NAMALWA (cell line): ENCODE results near the gene MTFR1L.
A peak's percentile ranks its signal among the peaks of the same experiment; 100 is the strongest.

Experiments
- DNase-seq: peaks from one replicate; pipeline ENCODE4 v3.0.0-alpha.2; 2015; ENCODE audit warnings: low spot score

Gene MTFR1L

GRCh38 chr1:25808481-25809244 is 11.1 kb upstream of the MTFR1L start:
- no peak for DNase-seq

GRCh38 chr1:25809283-25809926 is 10.3 kb upstream of the MTFR1L start:
- peak; percentile 39 for DNase-seq

- no peak for DNase-seq
Observed at GRCh38 chr1:25809929-25810328, 9.8 kb upstream of the MTFR1L start.

DNA sequence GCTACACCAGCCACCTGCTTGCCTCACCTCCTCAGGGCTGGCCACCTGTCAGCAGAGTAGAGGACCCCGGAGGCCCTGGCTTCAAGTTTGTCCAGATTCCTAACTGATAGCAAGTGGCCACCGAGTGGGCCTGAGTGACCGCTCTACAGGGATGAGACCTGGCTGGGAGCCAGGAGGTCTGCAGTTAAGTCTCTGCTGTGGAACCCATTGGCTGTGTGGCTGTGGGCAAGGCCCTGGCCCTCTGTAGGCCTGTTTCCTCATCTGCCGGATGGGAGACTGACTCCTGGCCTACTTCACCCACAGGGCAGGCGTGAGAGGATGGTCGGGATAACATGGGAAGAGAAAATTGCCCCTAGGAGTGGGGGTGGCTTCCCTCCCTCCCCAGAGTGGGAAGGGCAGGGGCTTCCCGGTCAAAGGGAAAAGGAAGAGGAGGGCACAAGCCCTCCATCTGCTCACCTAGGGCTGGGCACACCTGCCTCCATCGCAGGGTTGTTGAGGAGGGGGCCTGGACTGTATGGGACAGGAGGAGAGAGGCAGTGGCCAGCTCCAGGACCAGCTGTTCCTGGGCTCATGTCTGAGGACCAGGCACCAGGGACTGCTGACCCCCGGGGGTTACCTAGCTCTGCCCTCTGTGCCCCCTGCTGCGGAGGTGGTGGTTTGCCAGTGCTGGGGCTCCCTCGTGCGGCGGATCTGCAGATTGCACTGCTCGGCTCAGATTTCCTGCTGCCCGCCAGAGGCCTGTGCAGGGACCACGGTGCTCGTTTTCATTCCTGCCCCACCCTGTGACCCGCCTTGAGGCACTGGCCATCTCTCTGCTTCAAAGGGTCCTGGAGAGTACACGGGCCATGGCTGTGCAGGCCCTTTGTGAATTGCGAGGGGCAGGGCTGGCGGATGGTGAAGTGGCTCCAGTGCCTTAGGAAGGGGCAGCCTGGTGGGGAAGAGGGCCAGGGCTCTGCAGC is 9.1 kb upstream of the MTFR1L start:
- DNase-seq, result peak; percentile 73

GRCh38 chr1:25811384-25812082 is 8.2 kb upstream of the MTFR1L start:
- no peak for DNase-seq

DNA sequence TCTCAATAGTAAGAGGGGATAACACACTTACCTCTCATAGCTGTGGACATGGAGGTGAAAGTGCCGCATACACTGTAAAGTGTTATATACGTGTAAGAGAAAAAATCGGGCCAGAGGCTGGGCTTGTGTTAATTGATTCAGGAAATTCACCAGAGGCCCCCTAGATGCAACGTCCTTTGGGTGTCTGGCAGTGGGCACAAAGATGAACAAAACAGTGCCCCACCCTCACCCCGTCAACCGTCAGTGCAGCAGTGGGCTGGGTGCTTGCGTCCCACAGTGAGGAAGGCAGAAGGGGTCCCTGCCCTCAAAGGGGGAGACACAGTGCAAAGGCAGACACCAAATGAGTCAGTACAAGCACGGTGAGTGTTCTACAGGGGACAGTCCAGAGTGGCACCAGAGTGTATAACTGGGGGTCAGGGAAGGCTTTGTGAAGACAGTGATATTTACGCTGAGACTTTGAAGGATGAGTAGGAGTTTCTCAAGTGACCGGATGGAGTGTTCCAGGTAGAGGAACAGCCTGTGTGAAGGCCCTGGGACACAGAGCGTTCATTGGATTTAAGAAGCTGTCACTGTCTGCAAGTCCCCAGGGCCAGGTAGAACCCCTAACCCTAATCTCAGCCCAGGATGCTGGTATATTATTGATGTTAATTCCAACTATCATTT is 6.6 kb upstream of the MTFR1L start:
- no peak for DNase-seq

DNA sequence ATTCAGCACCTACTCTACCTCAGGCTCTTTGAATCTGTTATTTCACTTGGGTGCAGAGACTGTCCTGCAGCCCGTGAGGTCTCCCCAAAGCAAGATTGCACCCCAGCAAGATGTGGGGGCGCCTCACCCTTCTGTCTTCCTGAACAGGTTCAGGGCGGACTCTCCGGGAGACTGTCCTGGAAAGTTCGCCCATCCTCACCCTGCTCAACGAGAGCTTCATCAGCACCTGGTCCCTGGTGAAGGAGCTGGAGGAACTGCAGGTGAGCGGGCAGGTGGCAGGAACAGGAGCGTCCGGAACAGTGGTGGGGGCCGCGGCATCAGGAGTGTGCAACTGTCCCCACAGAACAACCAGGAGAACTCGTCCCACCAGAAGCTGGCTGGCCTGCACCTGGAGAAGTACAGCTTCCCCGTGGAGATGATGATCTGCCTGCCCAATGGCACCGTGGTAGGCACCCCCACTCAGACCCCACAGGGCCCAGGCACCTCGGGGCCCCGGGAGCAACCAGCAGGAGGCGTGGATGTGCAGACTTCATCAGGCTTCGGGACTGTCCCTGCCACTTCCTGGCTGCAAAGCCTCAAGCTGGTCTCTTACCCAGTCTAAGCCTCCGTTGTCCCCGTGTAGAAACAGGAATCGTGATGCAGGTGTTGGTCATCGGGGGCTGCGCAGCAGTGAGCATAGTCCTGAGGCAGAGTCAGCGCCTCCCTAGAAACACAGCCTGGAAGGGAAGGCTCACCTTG is 5.9 kb upstream of the MTFR1L start:
- DNase-seq, result no peak

DNA sequence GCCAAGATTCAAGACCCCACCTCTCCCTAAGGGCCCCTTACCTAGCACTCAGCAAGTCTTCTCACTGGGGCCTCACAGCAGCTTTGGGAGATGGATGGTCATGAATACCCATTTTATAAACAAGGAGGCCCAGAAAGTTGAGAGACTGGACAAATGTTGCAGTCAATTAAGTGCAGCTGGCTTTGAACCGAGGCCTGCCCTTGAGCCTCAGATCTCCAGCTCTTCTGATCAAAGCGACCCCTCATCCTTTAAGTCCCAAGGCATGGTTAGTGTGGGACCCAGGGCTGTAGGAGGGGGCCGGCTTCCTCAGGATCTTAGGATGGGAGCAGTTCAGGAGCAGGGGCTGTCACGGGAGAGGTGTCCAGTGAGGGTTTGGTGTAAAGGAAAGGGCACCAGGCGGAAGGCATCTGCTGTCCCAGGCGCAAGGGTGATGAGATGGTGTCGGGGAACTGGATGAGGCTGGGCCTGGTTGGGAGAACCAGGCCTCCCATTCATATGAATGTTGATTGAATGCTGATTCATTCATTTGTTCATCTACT is 5.1 kb upstream of the MTFR1L start:
- no peak for DNase-seq

- DNase-seq, result no peak
Observed at GRCh38 chr1:25815208-25816111, 4.3 kb upstream of the MTFR1L start.

DNA sequence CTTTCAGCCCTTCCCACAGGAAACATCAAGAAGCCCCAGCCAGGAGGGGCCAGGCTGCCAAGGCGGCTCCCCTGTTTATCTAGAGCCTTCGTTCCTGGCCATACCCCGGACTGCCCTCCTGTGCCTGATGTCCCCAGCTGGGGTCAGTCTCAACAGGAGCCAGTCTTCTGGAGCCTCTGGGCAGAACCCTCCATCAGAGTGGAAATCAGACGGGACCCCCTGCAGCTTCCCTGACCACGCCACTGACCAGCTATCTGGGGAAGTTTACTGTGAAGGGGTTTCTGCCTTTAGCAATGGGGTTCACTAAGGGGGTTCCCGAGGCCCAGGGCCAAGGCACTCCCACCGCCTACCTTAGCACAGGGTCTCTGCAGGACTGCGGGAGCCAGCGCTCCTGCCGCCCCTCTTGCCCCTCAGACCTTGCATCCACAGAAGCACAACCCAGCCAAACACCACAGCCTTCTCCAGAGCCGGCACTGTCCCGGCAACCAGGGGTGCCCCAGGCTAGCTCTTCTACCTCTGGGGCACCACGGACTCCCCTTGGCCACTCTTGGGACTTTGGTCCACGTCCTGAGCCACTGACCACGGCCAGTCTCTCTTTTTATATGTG is 3.5 kb upstream of the MTFR1L start:
- DNase-seq, result no peak

- DNase-seq, result no peak
Observed at GRCh38 chr1:25817840-25818501, 1.8 kb upstream of the MTFR1L start.

GRCh38 chr1:25818569-25818968 is 1.2 kb upstream of the MTFR1L start:
- DNase-seq, result no peak

- DNase-seq, result peak; percentile 87
Observed at GRCh38 chr1:25820247-25821111, 725 bp downstream of the MTFR1L start.

- DNase-seq, result no peak
Observed at GRCh38 chr1:25821112-25821476, 1.3 kb downstream of the MTFR1L start.

GRCh38 chr1:25821630-25822091 is 1.9 kb downstream of the MTFR1L start:
- DNase-seq, result no peak

DNA sequence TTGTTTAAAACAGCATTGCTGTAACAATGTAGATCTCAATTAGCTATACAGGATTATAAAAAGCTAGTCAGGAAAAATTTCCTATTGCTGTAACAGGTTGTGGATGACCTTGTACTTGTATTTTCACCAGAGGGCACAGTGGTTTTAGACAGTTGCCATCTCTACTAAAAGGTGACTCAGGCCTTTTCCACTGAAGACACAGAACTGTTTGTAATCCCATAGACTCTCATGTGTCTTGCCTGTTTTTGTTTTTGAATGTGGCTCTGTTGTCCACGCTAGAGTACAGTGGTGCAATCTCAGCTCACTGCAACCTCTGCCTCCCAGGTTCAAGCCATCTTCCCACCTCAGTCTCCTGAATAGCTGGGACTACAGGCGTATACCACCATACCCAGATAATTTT is 5.9 kb downstream of the MTFR1L start:
- no peak for DNase-seq

DNA sequence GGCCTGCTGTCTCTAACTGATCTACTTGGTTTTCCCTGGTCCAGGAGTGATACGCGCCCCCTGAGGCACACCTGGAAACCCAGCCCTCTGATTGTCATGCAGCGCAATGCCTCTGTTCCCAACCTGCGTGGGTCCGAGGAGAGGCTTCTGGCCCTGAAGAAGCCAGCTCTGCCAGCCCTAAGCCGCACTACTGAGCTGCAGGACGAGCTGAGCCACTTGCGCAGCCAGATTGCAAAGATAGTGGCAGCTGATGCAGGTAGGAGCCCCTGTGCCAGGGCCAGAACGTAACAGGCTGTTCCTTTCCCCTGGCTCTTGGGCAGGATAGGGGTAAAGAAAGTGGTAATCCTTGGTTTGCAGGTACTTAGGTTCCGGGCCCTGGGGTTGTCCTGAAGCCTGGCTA is 6.8 kb downstream of the MTFR1L start:
- DNase-seq, result no peak
